Skeletal muscle tissue (tissue), 4 donors: Measurements from ENCODE around the gene INO80B. TPM values are rescaled to one million over a fixed set of nuclear protein-coding genes. Genes with fewer than 3 reads are reported as not detected.

Experiments used
- H3K27ac ChIP-seq: one replicate; pipeline ENCODE4 v1.7.0; 2013; ENCODE audit warnings: mild to moderate bottlenecking, low read depth, low read length, inconsistent platforms
- H3K27me3 ChIP-seq, 3 donors: one replicate each; pipeline ENCODE4 v1.7.0; 2013; ENCODE audit warnings: low read length in 3 of 3; ENCODE audit not compliant: control insufficient read depth in 3 of 3, insufficient read depth in 3 of 3
- H3K36me3 ChIP-seq, 3 donors: one replicate each; pipeline ENCODE4 v1.7.0; 2013; ENCODE audit warnings: low read length in 3 of 3; ENCODE audit not compliant: control insufficient read depth in 3 of 3, insufficient read depth in 3 of 3
- H3K4me1 ChIP-seq, 3 donors: one replicate each; pipeline ENCODE4 v1.7.0; 2013; ENCODE audit warnings: low read length in 3 of 3, mild to moderate bottlenecking in 3 of 3; ENCODE audit not compliant: control insufficient read depth in 3 of 3, insufficient read depth in 3 of 3
- H3K4me3 ChIP-seq, 3 donors: one replicate each; pipeline ENCODE4 v1.7.0; 2013; ENCODE audit warnings: low read length in 3 of 3
- H3K9ac ChIP-seq, 3 donors: one replicate each; pipeline ENCODE4 v1.7.0; 2013; ENCODE audit warnings: low read length in 3 of 3, mild to moderate bottlenecking in 3 of 3, moderate library complexity in 2 of 3, low read depth in 1 of 3
- H3K9me3 ChIP-seq, 3 donors: one replicate each; pipeline ENCODE4 v1.7.0; 2013; ENCODE audit warnings: low read length in 3 of 3; ENCODE audit not compliant: control insufficient read depth in 3 of 3
- total RNA-seq: library from RNA; depleted of rRNA; stranded (reverse); fragments of >200 nt; gene quantifications from one replicate; pipeline ENCODE4 v1.2.3, GENCODE V29; 2014
- donor health status: Osteomylitis.

The INO80B gene
- total RNA-seq, 1 donor from 2014 or later: 12.5 TPM

DNA sequence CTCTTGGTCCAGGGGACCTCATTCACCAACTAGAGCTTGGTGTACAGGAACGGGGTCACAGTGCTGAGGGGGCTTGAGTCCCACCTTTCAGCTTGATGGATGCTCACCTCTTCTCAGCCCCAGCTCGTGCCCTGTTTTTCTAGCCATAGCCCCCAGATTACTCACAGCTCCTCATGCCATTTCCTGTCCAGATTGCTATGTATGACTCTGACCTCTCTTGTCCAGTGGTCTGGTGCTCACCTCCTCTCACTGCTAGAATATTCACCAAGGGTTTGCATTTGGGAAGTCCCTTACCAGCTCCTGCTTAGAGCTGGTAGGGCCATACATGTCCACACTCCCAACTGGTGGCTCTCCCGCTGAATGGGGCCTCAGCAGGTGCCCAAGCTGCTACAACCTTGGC lies 38.7 kb downstream of the INO80B start:
- Histone ChIP-seq H3K9me3 (no peaks in the 10 kb centered on the region), H3K27ac (no peak overlapping the region), H3K27me3 (peaks cover 15 to 21% (median 20%) of the 10 kb centered on the region in 3 donors), H3K9ac (no peak overlapping the region), H3K4me1 (peaks cover 9 to 12% (median 11%) of the 10 kb centered on the region in 3 donors), H3K4me3 (no peak overlapping the region), H3K36me3 (peaks cover 46 to 54% (median 49%) of the 10 kb centered on the region in 3 donors)

- no peaks in the 10 kb centered on the region for H3K9me3 ChIP-seq
- no peak overlapping the region for H3K27ac ChIP-seq
- H3K36me3 ChIP-seq: peaks cover 36 to 39% (median 37%) of the 10 kb centered on the region in 3 donors
- no peak overlapping the region for H3K4me3 ChIP-seq
- peaks cover 32 to 40% (median 39%) of the 10 kb centered on the region in 3 donors for H3K27me3 ChIP-seq
- peaks cover 19 to 23% (median 21%) of the 10 kb centered on the region in 3 donors for H3K4me1 ChIP-seq
- H3K9ac ChIP-seq: no peak overlapping the region
Measured at GRCh38 chr2:74495440-74495839, 40.6 kb downstream of the INO80B start.

- Histone ChIP-seq H3K36me3 (peaks cover 19 to 23% (median 20%) of the 10 kb centered on the region in 3 donors), H3K4me3 (peak overlapping the region; percentile 14 to 60 (median 59)), H3K9me3 (no peaks in the 10 kb centered on the region), H3K27me3 (peaks cover 45 to 56% (median 54%) of the 10 kb centered on the region in 3 donors), H3K27ac (no peak overlapping the region), H3K4me1 (peaks cover 19 to 23% (median 21%) of the 10 kb centered on the region in 3 donors), H3K9ac (peak overlapping the region in 2 of 3 donors; percentile 33 to 40)
Measured at GRCh38 chr2:74496997-74497776, 42.3 kb downstream of the INO80B start.

GRCh38 chr2:74497777-74498499 lies 43.1 kb downstream of the INO80B start:
- peak overlapping the region; percentile 28 to 40 (median 33) for H3K9ac ChIP-seq
- H3K27me3 ChIP-seq: peaks cover 47 to 64% (median 62%) of the 10 kb centered on the region in 3 donors
- H3K36me3 ChIP-seq: peaks cover 11 to 15% (median 12%) of the 10 kb centered on the region in 3 donors
- H3K4me3 ChIP-seq: peak overlapping the region; percentile 59 to 66 (median 60)
- no peaks in the 10 kb centered on the region for H3K9me3 ChIP-seq
- peaks cover 19 to 23% (median 23%) of the 10 kb centered on the region in 3 donors for H3K4me1 ChIP-seq
- no peak overlapping the region for H3K27ac ChIP-seq

DNA sequence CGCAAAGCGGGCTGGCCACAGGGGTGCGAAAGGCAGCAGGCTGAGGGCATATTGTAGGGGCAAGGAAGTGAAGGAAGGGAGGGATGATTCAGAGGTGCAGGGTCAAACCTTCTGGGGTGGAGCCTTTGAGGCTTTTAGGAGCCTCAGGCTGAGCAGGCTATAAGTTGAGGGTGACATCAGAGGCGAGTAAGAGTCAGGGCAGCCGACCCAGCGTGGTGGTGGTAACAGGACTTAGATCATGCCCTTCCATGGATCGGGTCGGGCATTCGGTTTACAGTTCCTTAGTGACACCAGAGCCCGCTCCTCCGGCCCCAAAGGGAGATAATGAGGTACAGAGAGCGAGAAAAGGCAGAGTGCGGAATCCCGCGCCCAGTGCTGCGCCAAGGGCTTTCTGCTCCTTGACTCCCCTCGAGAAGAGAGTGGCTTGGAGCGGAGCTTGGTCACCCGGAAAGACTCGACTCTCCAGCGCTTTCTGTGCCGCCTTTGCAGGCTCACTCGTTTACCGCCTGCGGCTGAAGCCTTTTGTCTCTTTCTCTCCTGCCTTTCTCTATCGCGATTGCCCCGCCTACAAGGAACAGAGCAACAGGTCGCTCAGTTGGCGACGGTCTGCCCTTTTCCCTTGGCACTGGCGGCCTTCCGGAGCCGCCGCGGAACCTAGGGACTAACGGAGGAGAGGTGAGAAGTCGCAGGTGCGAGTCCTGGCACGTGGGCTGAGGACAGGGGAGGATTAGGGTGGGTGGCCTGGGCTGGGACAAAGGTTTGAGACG lies 43.8 kb downstream of the INO80B start:
- Histone ChIP-seq H3K36me3 (peaks cover 4 to 8% (median 5%) of the 10 kb centered on the region in 3 donors), H3K9me3 (no peaks in the 10 kb centered on the region), H3K27me3 (peaks cover 47 to 70% (median 62%) of the 10 kb centered on the region in 3 donors), H3K27ac (no peak overlapping the region), H3K4me1 (peaks cover 20 to 23% (median 23%) of the 10 kb centered on the region in 3 donors), H3K9ac (peak overlapping the region; percentile 29 to 68 (median 30)), H3K4me3 (peak overlapping the region; percentile 59 to 66 (median 60))

- H3K4me3 ChIP-seq: peak within 1 kb of the TSS; percentile 59 to 66 (median 60)
Measured at GRCh38 chr2:74499267-74499939, 44.5 kb downstream of the INO80B start, which contains the start of gene LBX2. Gene LBX2 (minus strand): TSS chr2:74499603. CDS start chr2:74499537, 66 bp downstream.

DNA sequence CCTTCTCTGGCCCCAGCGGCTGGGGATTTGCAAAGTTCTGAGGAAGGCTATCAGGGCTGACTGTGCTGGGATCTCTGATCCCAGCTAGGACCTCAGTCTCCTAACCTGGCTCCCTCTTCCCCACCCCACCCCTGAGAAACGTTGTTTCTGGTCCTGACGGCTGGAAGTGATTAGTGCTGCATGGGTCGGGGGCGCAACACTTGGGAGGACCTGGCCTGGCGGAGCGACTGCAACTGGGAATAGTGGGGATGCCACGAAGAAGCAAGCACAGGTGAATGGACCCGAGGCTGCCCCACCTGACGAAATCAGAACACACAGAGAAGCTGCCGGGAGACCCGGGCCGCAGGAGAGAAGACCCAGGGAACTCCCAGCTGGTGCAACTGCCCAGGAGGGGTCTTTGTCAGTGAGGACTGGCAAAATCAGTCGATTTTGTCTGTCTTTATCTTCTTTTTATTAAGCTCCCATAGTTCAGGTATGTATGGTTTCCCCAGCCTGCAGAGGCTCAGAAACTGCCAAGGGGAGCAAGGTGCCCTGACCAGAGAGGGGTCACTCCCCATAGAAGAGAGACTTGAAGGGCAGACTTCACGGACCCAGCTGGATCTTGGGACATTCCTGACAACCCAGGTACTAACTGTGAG lies 45.2 kb downstream of the INO80B start:
- Histone ChIP-seq H3K9ac (no peak overlapping the region), H3K9me3 (no peaks in the 10 kb centered on the region), H3K27ac (no peak overlapping the region), H3K27me3 (peaks cover 53 to 75% (median 66%) of the 10 kb centered on the region in 3 donors), H3K4me3 (no peak overlapping the region), H3K36me3 (peaks cover 4 to 5% (median 5%) of the 10 kb centered on the region in 3 donors), H3K4me1 (peaks cover 27 to 30% (median 28%) of the 10 kb centered on the region in 3 donors)

More at GRCh38 chr2:74499267-74499939, 44.5 kb downstream of the INO80B start, which contains the start of gene LBX2:
- Histone ChIP-seq H3K9ac (peak within 1 kb of the TSS; percentile 29 to 68 (median 30)), H3K27ac (no peak within 1 kb of the TSS), H3K4me1 (peaks cover 27 to 29% (median 28%) of the 10 kb centered on the region in 3 donors), H3K36me3 (peaks cover 0 to under 1% (median 0%) of the 10 kb centered on the region in 3 donors), H3K9me3 (no peaks in the 10 kb centered on the region), H3K27me3 (peaks cover 47 to 75% (median 66%) of the 10 kb centered on the region in 3 donors)

DNA sequence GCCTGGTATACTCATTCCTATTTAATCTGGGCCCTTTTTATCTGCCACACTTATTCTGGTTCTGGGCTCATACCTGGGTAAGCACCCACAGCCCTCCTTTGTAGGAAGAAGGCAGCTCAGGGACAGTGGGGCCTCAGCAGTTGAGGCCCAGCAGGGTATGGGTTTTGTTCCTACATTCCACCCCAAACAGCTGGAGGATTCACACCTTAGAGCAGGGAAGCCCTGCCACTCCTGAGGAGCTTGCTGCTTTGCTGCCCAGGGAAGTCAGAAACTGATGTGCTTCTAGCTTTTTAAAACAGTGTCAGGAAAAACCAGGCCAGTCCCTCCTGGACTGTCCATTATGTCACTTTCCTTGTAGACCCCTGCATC lies 45.7 kb downstream of the INO80B start:
- no peaks in the 10 kb centered on the region for H3K9me3 ChIP-seq
- H3K36me3 ChIP-seq: peaks cover 10% of the 10 kb centered on the region in 3 donors
- no peak overlapping the region for H3K4me3 ChIP-seq
- H3K9ac ChIP-seq: no peak overlapping the region
- H3K4me1 ChIP-seq: peaks cover 29 to 35% (median 30%) of the 10 kb centered on the region in 3 donors
- peaks cover 54 to 80% (median 66%) of the 10 kb centered on the region in 3 donors for H3K27me3 ChIP-seq
- no peak overlapping the region for H3K27ac ChIP-seq
